ENCODE data around the gene TEX22. TPM values are rescaled to one million over a fixed set of nuclear protein-coding genes. Genes with fewer than 3 reads are reported as not detected.

Gene TEX22
- total RNA-seq, 1 experiment from 2014 or later, result 0.29 TPM

DNA sequence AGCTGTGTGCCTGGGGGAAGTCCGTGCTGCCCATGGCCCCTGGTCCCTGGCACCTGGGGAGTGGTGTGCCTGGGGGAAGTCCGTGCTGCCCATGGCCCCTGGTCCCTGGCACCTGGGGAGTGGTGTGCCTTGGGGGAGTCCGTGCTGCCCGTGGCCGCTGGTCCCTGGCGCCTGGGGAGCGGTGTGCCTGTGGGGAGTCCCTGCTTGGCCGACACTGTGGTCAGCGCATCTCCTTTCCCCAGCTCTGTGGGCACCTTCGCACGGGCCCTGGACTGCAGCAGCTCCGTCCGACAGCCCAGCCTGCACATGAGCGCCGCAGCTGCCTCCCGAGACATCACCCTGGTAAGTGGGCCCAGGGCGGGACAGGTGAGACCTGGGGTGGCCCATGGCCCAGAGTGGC lies 61.8 kb downstream of the TEX22 start:
- BruUV-seq (replicated peaks), result no TSS peak
- Histone ChIP-seq H3K9ac (ENCODE audit: low read length) (no peak overlapping the region), H3K4me1 (ENCODE audit: insufficient read depth, low read length) (no peaks in the 10 kb centered on the region; the same call in 1 of the 2 replicates), H3K27me3 (ENCODE audit: low read length) (no peaks in the 10 kb centered on the region), H4K20me1 (ENCODE audit: low read length) (no peaks in the 10 kb centered on the region), H3K4me2 (ENCODE audit: low read length) (no peak overlapping the region), H3K9me2 (replicated peaks; ENCODE audit: low read length) (no peaks in the 10 kb centered on the region), H3K36me3 (ENCODE audit: low read depth, low read length) (no peaks in the 10 kb centered on the region; the same call in 1 of the 2 replicates), H3F3A (ENCODE audit: low read length, unreplicated experiment) (no peaks in the 10 kb centered on the region), H2AFZ (ENCODE audit: low read length) (no peak overlapping the region), H3K9me3 (ENCODE audit: low read length) (no peaks in the 10 kb centered on the region), H3K27ac (ENCODE audit: low read length) (no peak overlapping the region), H3K79me2 (ENCODE audit: low read length) (no peaks in the 10 kb centered on the region), H3K4me3 (ENCODE audit: low read length) (no peak overlapping the region)
- no peak for DNase-seq
- CTCF ChIA-PET, result no interaction called here
- no peak for ATAC-seq
- POLR2A ChIA-PET (ENCODE audit: unreplicated experiment), result no interaction called here
- TF ChIP-seq EZH2 (IDR thresholded peaks at IDR 0.05; ENCODE audit: low read length, unreplicated experiment) (no peak), EZH2phosphoT487 (IDR thresholded peaks at IDR 0.05; ENCODE audit: borderline replicate concordance, low read length) (no peak), CTCF (conservative IDR thresholded peaks at IDR 0.05; ENCODE audit: low read depth, low read length) (no peak)
- intact Hi-C loops (cut with micrococcal nuclease), result no loop called here

DNA sequence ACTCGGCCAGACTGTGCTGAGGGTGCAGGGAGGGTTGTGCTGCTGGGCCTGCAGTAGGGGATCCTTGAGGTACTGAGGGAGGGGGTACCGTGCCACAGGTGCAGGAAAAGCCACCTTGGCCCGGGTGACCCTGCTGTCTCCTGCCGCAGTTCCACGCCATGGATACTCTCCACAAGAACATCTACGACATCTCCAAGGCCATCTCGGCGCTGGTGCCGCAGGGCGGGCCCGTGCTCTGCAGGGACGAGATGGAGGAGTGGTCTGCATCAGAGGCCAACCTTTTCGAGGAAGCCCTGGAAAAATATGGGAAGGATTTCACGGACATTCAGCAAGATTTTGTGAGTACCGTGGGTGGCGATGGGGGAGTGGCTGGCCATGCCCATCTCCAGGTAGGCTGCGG lies 62.3 kb downstream of the TEX22 start:
- Histone ChIP-seq H4K20me1 (ENCODE audit: low read length) (no peaks in the 10 kb centered on the region), H3K36me3 (ENCODE audit: low read depth, low read length) (no peaks in the 10 kb centered on the region; the same call in 1 of the 2 replicates), H3F3A (ENCODE audit: low read length, unreplicated experiment) (no peaks in the 10 kb centered on the region), H3K27ac (ENCODE audit: low read length) (no peak overlapping the region), H3K4me2 (ENCODE audit: low read length) (no peak overlapping the region), H3K79me2 (ENCODE audit: low read length) (no peaks in the 10 kb centered on the region), H3K4me3 (ENCODE audit: low read length) (no peak overlapping the region), H3K9me2 (replicated peaks; ENCODE audit: low read length) (no peaks in the 10 kb centered on the region), H3K9ac (ENCODE audit: low read length) (no peak overlapping the region), H3K4me1 (ENCODE audit: insufficient read depth, low read length) (peaks cover 5% of the 10 kb centered on the region; the same call in 1 of the 2 replicates), H3K9me3 (ENCODE audit: low read length) (no peaks in the 10 kb centered on the region), H3K27me3 (ENCODE audit: low read length) (no peaks in the 10 kb centered on the region), H2AFZ (ENCODE audit: low read length) (no peak overlapping the region)
- TF ChIP-seq EZH2phosphoT487 (IDR thresholded peaks at IDR 0.05; ENCODE audit: borderline replicate concordance, low read length) (no peak), EZH2 (IDR thresholded peaks at IDR 0.05; ENCODE audit: low read length, unreplicated experiment) (no peak)
- DNase-seq (no peak), ATAC-seq (no peak)
- no TSS peak for BruUV-seq (replicated peaks)
- CTCF ChIA-PET, result no interaction called here
- POLR2A ChIA-PET (ENCODE audit: unreplicated experiment), result no interaction called here
- intact Hi-C loops (cut with micrococcal nuclease), result no loop called here

DNA sequence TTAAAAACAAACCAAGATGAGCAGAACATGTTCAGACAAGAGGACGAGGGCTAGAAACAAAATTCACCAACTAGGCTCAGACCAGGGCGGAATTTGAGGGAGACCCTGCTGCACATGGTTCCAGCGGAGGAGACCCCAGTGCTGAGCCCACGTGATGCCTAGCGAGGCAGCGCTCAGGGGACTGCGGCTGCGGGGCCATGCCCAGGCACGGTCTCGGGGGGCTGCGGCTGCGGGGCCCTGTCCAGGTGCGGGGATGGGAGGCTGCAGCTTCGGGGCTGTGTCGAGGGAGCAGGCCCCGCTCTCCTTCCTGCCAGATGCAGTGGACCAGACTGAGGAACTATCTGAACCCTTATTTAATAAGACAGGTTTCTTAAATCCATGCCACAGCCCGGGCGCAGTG lies 63.6 kb downstream of the TEX22 start:
- Histone ChIP-seq H3K79me2 (ENCODE audit: low read length) (no peaks in the 10 kb centered on the region), H3K27me3 (ENCODE audit: low read length) (no peaks in the 10 kb centered on the region), H3K4me2 (ENCODE audit: low read length) (no peak overlapping the region), H3K4me1 (ENCODE audit: insufficient read depth, low read length) (peaks cover 6% of the 10 kb centered on the region; the same call in 1 of the 2 replicates), H4K20me1 (ENCODE audit: low read length) (no peaks in the 10 kb centered on the region), H3K9ac (ENCODE audit: low read length) (no peak overlapping the region), H3K36me3 (ENCODE audit: low read depth, low read length) (no peaks in the 10 kb centered on the region; the same call in 1 of the 2 replicates), H3K9me2 (replicated peaks; ENCODE audit: low read length) (no peaks in the 10 kb centered on the region), H3K9me3 (ENCODE audit: low read length) (no peaks in the 10 kb centered on the region), H3K4me3 (ENCODE audit: low read length) (no peak overlapping the region), H3K27ac (ENCODE audit: low read length) (no peak overlapping the region), H2AFZ (ENCODE audit: low read length) (no peak overlapping the region), H3F3A (ENCODE audit: low read length, unreplicated experiment) (no peaks in the 10 kb centered on the region)
- DNase-seq (no peak), ATAC-seq (no peak)
- TF ChIP-seq EZH2phosphoT487 (IDR thresholded peaks at IDR 0.05; ENCODE audit: borderline replicate concordance, low read length) (no peak), EZH2 (IDR thresholded peaks at IDR 0.05; ENCODE audit: low read length, unreplicated experiment) (no peak), CTCF (conservative IDR thresholded peaks at IDR 0.05; ENCODE audit: low read depth, low read length) (no peak)
- CTCF ChIA-PET, result no interaction called here
- intact Hi-C loops (cut with micrococcal nuclease), result no loop called here
- POLR2A ChIA-PET (ENCODE audit: unreplicated experiment), result no interaction called here
- BruUV-seq (replicated peaks), result no TSS peak

Other genes starting within 250 kb of the TEX22 start
- 57.1 and 59.3 TPM in 2 replicates for gene JAG2, start 229.8 kb upstream of the TEX22 start, total RNA-seq (2014; rRNA removed)
- 50.8 and 82.1 TPM in 2 replicates for gene NUDT14, start 217.2 kb upstream of the TEX22 start, total RNA-seq (2014; rRNA removed)
- 104 and 119 TPM in 2 replicates for gene BTBD6, start 150.0 kb upstream of the TEX22 start, total RNA-seq (2014; rRNA removed)
- gene BRF1, start 97.5 kb upstream of the TEX22 start, total RNA-seq (2014; rRNA removed), result 55.8 and 86.1 TPM in 2 replicates
- 56.0 and 62.0 TPM in 2 replicates for gene PACS2, start 83.8 kb upstream of the TEX22 start, total RNA-seq (2014; rRNA removed)
- gene MTA1, start 21.3 kb downstream of the TEX22 start, total RNA-seq (2014; rRNA removed), result 82.3 and 102 TPM in 2 replicates
- gene CRIP2, start 76.3 kb downstream of the TEX22 start, total RNA-seq (2014; rRNA removed), result 100 and 109 TPM in 2 replicates
- 45.9 and 48.7 TPM in 2 replicates for gene CRIP1, start 88.3 kb downstream of the TEX22 start, total RNA-seq (2014; rRNA removed)
- 66.7 and 108 TPM in 2 replicates for gene TEDC1, start 92.7 kb downstream of the TEX22 start, total RNA-seq (2014; rRNA removed)
- gene TMEM121, start 128.0 kb downstream of the TEX22 start, total RNA-seq (2014; rRNA removed), result 27.5 and 33.6 TPM in 2 replicates